ENCODE measurements around the gene EHD2. TPM values are rescaled to one million over a fixed set of nuclear protein-coding genes. Genes with fewer than 3 reads are reported as not detected.
"Not testable (repeated sequence)": the region's sequence is repeated elsewhere in the genome, so short reads cannot be mapped to it uniquely, and the experiment has no call there.

Gene EHD2
- total RNA-seq, 2 donors from 2014 or later, result 91.1 to 98.8 TPM

GRCh38 chr19:47758443-47758804 is 45.2 kb downstream of the EHD2 start:
- DNase-seq (no peak), ATAC-seq (no peak)
- intact Hi-C loops (cut with DNase I), result no loop called here

- ATAC-seq (no peak), DNase-seq (no peak)
- intact Hi-C loops (cut with DNase I), result no loop called here
These were observed 47.4 kb downstream of the EHD2 start for GRCh38 chr19:47760632-47760999.

DNA sequence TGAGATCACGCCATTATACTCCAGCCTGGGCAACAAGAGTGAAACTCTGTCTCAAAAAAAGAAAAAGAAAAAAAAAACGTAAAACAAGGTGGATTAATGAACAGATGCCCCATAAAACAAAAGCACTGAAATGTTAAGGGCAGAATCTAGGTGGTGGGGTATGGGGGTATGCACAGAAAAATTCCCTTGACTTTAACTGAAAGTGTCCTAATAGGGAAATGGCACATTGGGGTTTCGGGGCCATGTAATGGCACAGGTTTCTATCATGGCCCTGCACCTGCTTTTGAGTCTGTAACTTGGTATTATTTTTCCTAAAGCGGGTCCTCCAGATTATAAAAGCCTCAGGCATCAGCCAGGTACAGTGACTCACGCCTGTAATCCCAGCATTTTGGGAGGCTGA is 48.3 kb downstream of the EHD2 start:
- intact Hi-C loops (cut with DNase I), result no loop called here
- no peak for ATAC-seq
- no peak for DNase-seq

DNA sequence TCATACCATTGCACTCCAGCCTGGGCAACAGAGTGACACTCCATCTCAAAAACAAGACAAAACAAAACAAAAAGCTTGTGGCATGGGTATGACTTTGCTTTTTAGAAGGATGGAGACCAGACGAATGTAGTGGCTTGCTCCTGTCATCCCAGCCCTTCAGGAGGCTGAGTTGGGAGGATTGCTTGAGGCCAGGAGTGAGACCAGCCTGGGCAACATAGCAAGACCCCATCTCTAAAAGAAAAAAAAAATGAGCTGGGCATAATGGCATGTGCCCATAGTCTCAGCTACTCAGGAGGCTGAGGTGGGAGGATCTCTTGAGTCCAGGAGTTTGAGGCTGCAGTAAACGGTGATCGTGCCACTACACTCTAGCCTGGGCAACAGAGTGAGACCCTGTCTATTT is 48.9 kb downstream of the EHD2 start:
- intact Hi-C loops (cut with DNase I), result no loop called here
- DNase-seq, result no peak
- ATAC-seq, result no peak

DNA sequence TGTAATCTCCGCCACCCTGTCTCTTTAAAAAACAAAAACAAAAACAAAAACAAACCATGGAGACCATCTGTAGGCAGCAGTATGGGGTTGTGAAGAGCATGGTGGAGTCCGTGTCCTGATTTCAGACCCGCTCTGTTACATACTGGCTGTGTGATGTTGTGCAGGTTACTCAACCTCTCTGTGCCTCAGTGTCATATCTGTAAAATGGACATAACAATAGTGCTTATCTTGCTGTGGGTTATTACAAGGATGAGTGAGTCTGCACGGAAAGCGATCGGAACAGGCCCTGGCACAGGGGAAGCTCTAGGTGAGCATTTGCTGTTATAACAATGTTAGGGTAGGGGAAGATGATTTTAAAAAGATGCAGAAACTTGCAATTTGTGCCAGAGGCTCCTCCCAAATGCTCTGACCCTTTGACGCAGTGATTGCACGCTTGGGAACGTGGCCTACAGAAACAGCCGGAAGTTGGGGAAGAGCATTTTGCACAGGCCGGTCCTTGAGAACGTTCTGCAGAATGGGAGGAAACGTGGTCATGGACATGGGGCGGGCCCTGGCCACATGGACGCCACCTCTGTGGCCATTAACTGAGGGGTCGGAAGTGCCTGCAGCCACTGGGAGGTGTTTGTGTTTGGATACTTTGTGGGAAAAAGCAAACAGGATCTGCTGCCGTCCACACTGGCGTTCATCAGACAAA is 49.5 kb downstream of the EHD2 start:
- intact Hi-C loops (cut with DNase I), result no loop called here
- DNase-seq, result peak; percentile 69

DNA sequence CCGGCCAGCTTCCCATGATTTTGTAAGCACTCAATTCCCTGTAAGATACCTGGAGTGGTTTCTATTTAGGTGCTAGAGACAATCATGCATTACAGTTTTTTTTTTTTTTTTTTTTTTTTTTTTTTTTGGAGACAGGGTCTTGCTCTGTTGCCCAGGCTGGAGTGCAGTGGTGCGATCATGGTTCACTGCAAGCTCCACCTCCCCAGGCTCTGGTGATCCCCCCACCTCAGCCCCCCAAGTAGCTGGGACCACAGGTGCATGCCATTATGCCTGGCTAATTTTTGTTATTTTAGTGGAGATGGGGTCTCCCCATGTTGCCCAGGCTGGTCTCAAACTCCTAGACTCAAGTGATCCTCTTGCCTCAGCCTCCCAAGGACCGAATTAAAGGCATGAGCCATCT is 51.5 kb downstream of the EHD2 start:
- intact Hi-C loops (cut with DNase I); DNase-seq; ATAC-seq: not testable (repeated sequence)

More for the DNA sequence above, 49.5 kb downstream of the EHD2 start:
- peak; percentile 43 to 60 for ATAC-seq

GRCh38 chr19:47765523-47766358 is 52.5 kb downstream of the EHD2 start:
- peak; percentile 76 to 82 for ATAC-seq
- DNase-seq, result peak; percentile 81
- intact Hi-C loops (cut with DNase I), result loop anchor here in 1 of 2 donors (1.0 kb wide), 1 partner anchor 23 kb away; no protein-coding TSS in a partner anchor

DNA sequence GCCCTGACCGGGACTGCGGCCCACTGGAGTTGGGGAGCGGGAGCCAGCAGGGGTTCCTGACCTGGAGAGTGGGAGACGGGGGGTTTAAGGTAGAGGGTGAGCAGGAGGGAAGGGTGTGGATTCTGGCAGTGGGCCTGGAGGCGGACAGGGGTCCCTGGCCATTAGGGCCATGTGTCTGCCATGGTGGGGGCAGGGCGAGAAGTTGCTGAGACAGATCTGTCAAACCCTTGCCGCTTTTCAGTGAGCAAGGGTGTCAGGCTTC is 53.1 kb downstream of the EHD2 start:
- DNase-seq (no peak), ATAC-seq (no peak)
- intact Hi-C loops (cut with DNase I), result loop anchor here in 1 of 2 donors (1.0 kb wide), 1 partner anchor 22 kb away; no protein-coding TSS in a partner anchor

GRCh38 chr19:47766670-47767069 is 53.4 kb downstream of the EHD2 start:
- ATAC-seq, result no peak
- no peak for DNase-seq
- intact Hi-C loops (cut with DNase I), result loop anchor here in 1 of 2 donors (1.0 kb wide), 1 partner anchor 22 kb away; no protein-coding TSS in a partner anchor

- intact Hi-C loops (cut with DNase I), result no loop called here
These were observed 54.1 kb downstream of the EHD2 start for GRCh38 chr19:47767349-47767748.

GRCh38 chr19:47768604-47769003 is 55.4 kb downstream of the EHD2 start:
- ATAC-seq, result no peak
- intact Hi-C loops (cut with DNase I), result no loop called here
- DNase-seq, result no peak

More at GRCh38 chr19:47767349-47767748, 54.1 kb downstream of the EHD2 start:
- ATAC-seq (no peak), DNase-seq (no peak)

- DNase-seq (no peak), ATAC-seq (no peak)
- intact Hi-C loops (cut with DNase I), result no loop called here
These were observed 56.3 kb downstream of the EHD2 start for GRCh38 chr19:47769534-47769933.

- ATAC-seq; intact Hi-C loops (cut with DNase I); DNase-seq: not testable (repeated sequence)
These were observed 58.1 kb downstream of the EHD2 start for GRCh38 chr19:47771291-47771690.

- intact Hi-C loops (cut with DNase I), result no loop called here
- no peak for DNase-seq
- ATAC-seq, result no peak
These were observed 63.3 kb downstream of the EHD2 start for GRCh38 chr19:47776568-47776967.

GRCh38 chr19:47777245-47778048 is 64.2 kb downstream of the EHD2 start:
- intact Hi-C loops (cut with DNase I), result not testable (repeated sequence)

DNA sequence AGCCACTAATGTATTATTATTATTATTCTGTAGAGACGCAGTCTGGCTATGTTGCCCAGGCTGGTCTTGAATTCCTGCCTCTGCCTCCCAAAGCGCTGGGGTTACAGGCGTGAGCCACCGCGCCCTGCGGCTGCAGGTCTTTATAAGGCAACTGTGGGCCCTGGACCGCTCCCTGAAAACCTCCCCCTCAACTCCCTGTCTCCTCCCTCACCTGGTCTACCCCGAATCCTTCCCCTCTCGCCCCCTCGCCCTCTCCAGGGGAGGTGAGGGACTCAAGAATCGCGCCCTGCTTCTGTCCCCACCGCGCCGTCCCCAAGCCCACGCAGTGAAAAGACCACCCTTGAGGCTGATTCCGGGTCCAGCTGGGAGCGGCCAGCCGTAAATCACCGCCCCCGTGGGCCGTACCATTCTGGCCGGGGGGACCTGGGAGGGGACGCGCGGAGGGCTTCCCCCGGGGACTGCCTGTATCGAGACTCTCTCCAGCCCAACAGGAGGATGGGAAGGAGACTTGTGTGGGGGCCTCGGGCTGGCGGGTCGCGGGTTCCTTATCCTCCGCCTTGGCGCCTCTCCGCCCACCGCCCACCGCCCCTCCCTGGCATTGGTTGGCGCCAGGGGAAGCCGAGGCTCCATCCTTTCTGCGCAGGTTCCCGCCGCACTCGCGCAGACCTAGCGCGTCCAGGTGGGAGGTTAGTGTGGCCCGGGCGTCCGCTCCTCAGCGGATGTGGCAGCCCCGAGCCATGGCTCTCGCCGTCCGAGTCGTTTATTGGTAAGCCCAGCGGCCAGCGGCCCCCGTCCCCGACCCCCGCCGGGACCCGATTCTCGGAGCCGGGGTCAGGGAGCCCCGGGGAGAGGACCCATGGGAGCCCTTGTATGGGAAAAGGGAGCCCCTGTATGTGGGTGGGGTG is 65.1 kb downstream of the EHD2 start, which contains the start of gene SELENOW:
Gene SELENOW (plus strand): TSS at position 655 of the 905 bp plus-strand sequence. CDS start 83 bp downstream, at position 738.
- intact Hi-C loops (cut with DNase I), result no loop called here
- ATAC-seq (peak; percentile 87 to 91), DNase-seq (peak; percentile 83)

More at GRCh38 chr19:47777245-47778048, 64.2 kb downstream of the EHD2 start:
- ATAC-seq, DNase-seq: not testable (repeated sequence)

- peak; percentile 41 to 52 for ATAC-seq
- intact Hi-C loops (cut with DNase I), result no loop called here
- peak; percentile 39 for DNase-seq
These were observed 65.7 kb downstream of the EHD2 start for GRCh38 chr19:47778954-47779351.

GRCh38 chr19:47779524-47780214 is 66.4 kb downstream of the EHD2 start:
- DNase-seq, result peak; percentile 74
- intact Hi-C loops (cut with DNase I), result loop anchor here in 1 of 2 donors (5.0 kb wide), 1 partner anchor 72 kb away; no protein-coding TSS in a partner anchor
- peak; percentile 48 to 50 for ATAC-seq

All from left cardiac atrium (tissue), 4 donors.